Measurements from ENCODE around the gene AIP.
"Not testable (repeated sequence)": the region's sequence is repeated elsewhere in the genome, so short reads cannot be mapped to it uniquely, and the experiment has no call there.

AIP gene

GRCh38 chr11:67448220-67448609 lies 34.6 kb upstream of the AIP start:
- DNase-seq (ENCODE audit: low read depth in 2 of 2) = no peak

- DNase-seq (ENCODE audit: low read depth in 2 of 2) = no peak
Observed at GRCh38 chr11:67449116-67449844, 33.5 kb upstream of the AIP start.

- no peak for DNase-seq (ENCODE audit: low read depth in 2 of 2)
Observed at GRCh38 chr11:67450796-67451657, 31.8 kb upstream of the AIP start.

- no peak for DNase-seq (ENCODE audit: low read depth in 2 of 2)
Observed at GRCh38 chr11:67451658-67451976, 31.2 kb upstream of the AIP start.

- DNase-seq (ENCODE audit: low read depth in 2 of 2) = no peak
Observed at GRCh38 chr11:67452141-67452952, 30.5 kb upstream of the AIP start, which contains the start of gene GPR152. Gene GPR152, minus strand, starts transcription at chr11:67452729. Its CDS starts 5 bp downstream, at chr11:67452724.

GRCh38 chr11:67453816-67454732 lies 28.8 kb upstream of the AIP start:
- no peak for DNase-seq (ENCODE audit: low read depth in 2 of 2)

GRCh38 chr11:67455054-67455453 lies 27.8 kb upstream of the AIP start, which contains the start of gene CABP4:
Gene CABP4, plus strand, starts transcription at chr11:67455354. Its CDS starts 70 bp downstream, at chr11:67455424.
- DNase-seq (ENCODE audit: low read depth in 2 of 2) = no peak

- DNase-seq (ENCODE audit: low read depth in 2 of 2) = no peak
Observed at GRCh38 chr11:67456068-67456705, 26.6 kb upstream of the AIP start.

- no peak for DNase-seq (ENCODE audit: low read depth in 2 of 2)
Observed at GRCh38 chr11:67457453-67457852, 25.4 kb upstream of the AIP start.

GRCh38 chr11:67458266-67458665 lies 24.6 kb upstream of the AIP start:
- DNase-seq (ENCODE audit: low read depth in 2 of 2) = no peak

GRCh38 chr11:67463186-67463585 lies 19.6 kb upstream of the AIP start:
- DNase-seq (ENCODE audit: low read depth in 2 of 2) = no peak

GRCh38 chr11:67463680-67464410 lies 19.0 kb upstream of the AIP start:
- DNase-seq (ENCODE audit: low read depth in 2 of 2) = no peak

GRCh38 chr11:67464411-67465188 lies 18.2 kb upstream of the AIP start:
- DNase-seq (ENCODE audit: low read depth in 2 of 2) = peak; percentile 82 to 91

GRCh38 chr11:67465189-67465510 lies 17.7 kb upstream of the AIP start:
- no peak for DNase-seq (ENCODE audit: low read depth in 2 of 2)

GRCh38 chr11:67465530-67465929 lies 17.3 kb upstream of the AIP start:
- DNase-seq (ENCODE audit: low read depth in 2 of 2) = not testable (repeated sequence)

- DNase-seq (ENCODE audit: low read depth in 2 of 2) = no peak
Observed at GRCh38 chr11:67466367-67466766, 16.5 kb upstream of the AIP start.

- DNase-seq (ENCODE audit: low read depth in 2 of 2) = no peak
Observed at GRCh38 chr11:67466962-67467771, 15.7 kb upstream of the AIP start.

- no peak for DNase-seq (ENCODE audit: low read depth in 2 of 2)
Observed at GRCh38 chr11:67468056-67468455, 14.8 kb upstream of the AIP start.

- no peak for DNase-seq (ENCODE audit: low read depth in 2 of 2)
Observed at GRCh38 chr11:67468456-67468758, 14.4 kb upstream of the AIP start.
